Measurements from ENCODE around the gene PDE9A.

The PDE9A gene

GRCh38 chr21:42758721-42759593, 105.5 kb downstream of the PDE9A start:
- H3K27me3 ChIP-seq (replicated peaks; ENCODE audit: insufficient read depth, low read length): peaks cover 100% of the 10 kb centered on the region
- H3K4me2 ChIP-seq (ENCODE audit: low read depth, low read length): no peak overlapping the region
- H3K27ac ChIP-seq (ENCODE audit: low read length): no peak overlapping the region
- no peak overlapping the region for H2AFZ ChIP-seq (ENCODE audit: low read length)
- no peaks in the 10 kb centered on the region for H3K4me1 ChIP-seq (ENCODE audit: low read length)
- no peaks in the 10 kb centered on the region for H3K36me3 ChIP-seq (replicated peaks; ENCODE audit: insufficient read depth, low read length)
- H3F3A ChIP-seq (ENCODE audit: insufficient read depth, low read length): no peaks in the 10 kb centered on the region
- no peaks in the 10 kb centered on the region for H3K9me2 ChIP-seq (replicated peaks; ENCODE audit: insufficient read depth, low read length)
- no peaks in the 10 kb centered on the region for H4K20me1 ChIP-seq (ENCODE audit: insufficient read depth, low read length)
- no peak for TF ChIP-seq CTCF (IDR thresholded peaks at IDR 0.05; ENCODE audit: low read length)
- 0 out of 2 replicates have a peak, but pooled peaks have one; percentile 17 for TF ChIP-seq EZH2phosphoT487 (IDR thresholded peaks at IDR 0.05; ENCODE audit: low read length)
- TF ChIP-seq EZH2 (optimal IDR thresholded peaks at IDR 0.05; ENCODE audit: low read depth, low read length): no peak
- no peak overlapping the region for H3K4me3 ChIP-seq (ENCODE audit: low read length)
- H3K79me2 ChIP-seq (ENCODE audit: low read length): no peaks in the 10 kb centered on the region
- H3K9ac ChIP-seq (ENCODE audit: low read length): no peak overlapping the region
- DNase-seq: no peak
- no peaks in the 10 kb centered on the region for H3K9me3 ChIP-seq (replicated peaks; ENCODE audit: insufficient read depth, low read length)

- H3K9ac ChIP-seq (ENCODE audit: low read length): no peak overlapping the region
- H3K9me3 ChIP-seq (replicated peaks; ENCODE audit: insufficient read depth, low read length): no peaks in the 10 kb centered on the region
- DNase-seq: no peak
- H3K9me2 ChIP-seq (replicated peaks; ENCODE audit: insufficient read depth, low read length): no peaks in the 10 kb centered on the region
- no peak overlapping the region for H2AFZ ChIP-seq (ENCODE audit: low read length)
- H3K4me2 ChIP-seq (ENCODE audit: low read depth, low read length): no peak overlapping the region
- peaks cover 100% of the 10 kb centered on the region for H3K27me3 ChIP-seq (replicated peaks; ENCODE audit: insufficient read depth, low read length)
- no peaks in the 10 kb centered on the region for H4K20me1 ChIP-seq (ENCODE audit: insufficient read depth, low read length)
- no peaks in the 10 kb centered on the region for H3F3A ChIP-seq (ENCODE audit: insufficient read depth, low read length)
- H3K36me3 ChIP-seq (replicated peaks; ENCODE audit: insufficient read depth, low read length): no peaks in the 10 kb centered on the region
- no peaks in the 10 kb centered on the region for H3K79me2 ChIP-seq (ENCODE audit: low read length)
- H3K27ac ChIP-seq (ENCODE audit: low read length): no peak overlapping the region
- TF ChIP-seq CTCF (IDR thresholded peaks at IDR 0.05; ENCODE audit: low read length) (no peak), EZH2 (optimal IDR thresholded peaks at IDR 0.05; ENCODE audit: low read depth, low read length) (no peak), EZH2phosphoT487 (IDR thresholded peaks at IDR 0.05; ENCODE audit: low read length) (no peak)
- H3K4me3 ChIP-seq (ENCODE audit: low read length): no peak overlapping the region
- no peaks in the 10 kb centered on the region for H3K4me1 ChIP-seq (ENCODE audit: low read length)
These were observed 106.1 kb downstream of the PDE9A start for GRCh38 chr21:42759594-42759927.

DNA sequence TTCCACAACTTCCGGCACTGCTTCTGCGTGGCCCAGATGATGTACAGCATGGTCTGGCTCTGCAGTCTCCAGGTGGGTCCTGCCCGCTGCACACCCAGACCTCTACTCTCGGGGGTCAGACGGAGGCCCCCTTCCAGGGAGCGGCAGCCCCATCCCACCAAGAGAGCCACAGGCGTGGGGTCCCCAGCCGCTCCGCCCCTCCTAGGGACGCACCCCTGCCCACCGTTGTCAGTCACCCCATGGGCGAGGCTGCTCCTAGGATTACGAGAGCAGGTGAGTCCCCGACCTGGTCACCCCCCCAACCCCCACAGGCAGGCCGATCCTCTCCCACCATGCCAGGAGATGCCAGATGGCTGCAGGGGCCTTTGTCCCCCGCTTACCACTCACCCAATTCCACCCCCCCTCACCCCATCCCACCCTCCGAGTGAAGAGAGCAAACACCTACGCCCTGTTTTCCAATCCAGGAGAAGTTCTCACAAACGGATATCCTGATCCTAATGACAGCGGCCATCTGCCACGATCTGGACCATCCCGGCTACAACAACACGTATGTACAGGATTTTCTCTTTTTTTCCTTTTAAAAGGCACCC, 107.0 kb downstream of the PDE9A start:
- Histone ChIP-seq H3K4me3 (ENCODE audit: low read length) (no peak overlapping the region), H3K4me2 (ENCODE audit: low read depth, low read length) (no peak overlapping the region), H3K36me3 (replicated peaks; ENCODE audit: insufficient read depth, low read length) (no peaks in the 10 kb centered on the region), H3K79me2 (ENCODE audit: low read length) (no peaks in the 10 kb centered on the region), H3K27me3 (replicated peaks; ENCODE audit: insufficient read depth, low read length) (peaks cover 100% of the 10 kb centered on the region), H3K9ac (ENCODE audit: low read length) (no peak overlapping the region), H3K9me3 (replicated peaks; ENCODE audit: insufficient read depth, low read length) (no peaks in the 10 kb centered on the region), H4K20me1 (ENCODE audit: insufficient read depth, low read length) (no peaks in the 10 kb centered on the region), H3K27ac (ENCODE audit: low read length) (no peak overlapping the region), H3K4me1 (ENCODE audit: low read length) (no peaks in the 10 kb centered on the region), H2AFZ (ENCODE audit: low read length) (no peak overlapping the region), H3F3A (ENCODE audit: insufficient read depth, low read length) (no peaks in the 10 kb centered on the region), H3K9me2 (replicated peaks; ENCODE audit: insufficient read depth, low read length) (no peaks in the 10 kb centered on the region)
- DNase-seq: no peak
- TF ChIP-seq EZH2phosphoT487 (IDR thresholded peaks at IDR 0.05; ENCODE audit: low read length) (no peak), CTCF (IDR thresholded peaks at IDR 0.05; ENCODE audit: low read length) (no peak), EZH2 (optimal IDR thresholded peaks at IDR 0.05; ENCODE audit: low read depth, low read length) (no peak)
